ENCODE results near the gene REG1A.

The REG1A gene

GRCh38 chr2:79124907-79125720, 4.8 kb downstream of the REG1A start:
- no peak overlapping the region for H3K4me3 ChIP-seq (ENCODE audit: low read depth, low read length)

GRCh38 chr2:79125721-79125985, 5.4 kb downstream of the REG1A start:
- no peak overlapping the region for H3K4me3 ChIP-seq (ENCODE audit: low read depth, low read length)

DNA sequence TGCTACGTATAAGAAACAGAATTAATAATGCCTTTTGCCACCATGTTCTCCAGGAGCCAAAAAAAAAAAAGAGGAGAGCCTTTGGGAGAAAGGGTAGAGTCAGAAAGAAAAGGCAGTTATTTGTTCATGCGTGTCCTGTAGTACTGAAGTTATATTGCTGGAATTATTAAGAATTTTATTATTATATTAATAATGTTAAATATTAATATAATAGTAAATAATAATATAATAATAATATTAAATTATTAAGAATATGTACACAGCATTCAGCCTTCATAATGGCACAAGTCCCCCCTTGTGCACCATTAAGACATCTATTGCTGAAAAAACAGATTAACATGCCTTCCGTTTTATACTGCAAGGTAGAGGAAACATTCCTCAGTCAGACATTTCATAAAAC, 8.1 kb downstream of the REG1A start:
- H3K4me3 ChIP-seq (ENCODE audit: low read depth, low read length), result no peak overlapping the region

DNA sequence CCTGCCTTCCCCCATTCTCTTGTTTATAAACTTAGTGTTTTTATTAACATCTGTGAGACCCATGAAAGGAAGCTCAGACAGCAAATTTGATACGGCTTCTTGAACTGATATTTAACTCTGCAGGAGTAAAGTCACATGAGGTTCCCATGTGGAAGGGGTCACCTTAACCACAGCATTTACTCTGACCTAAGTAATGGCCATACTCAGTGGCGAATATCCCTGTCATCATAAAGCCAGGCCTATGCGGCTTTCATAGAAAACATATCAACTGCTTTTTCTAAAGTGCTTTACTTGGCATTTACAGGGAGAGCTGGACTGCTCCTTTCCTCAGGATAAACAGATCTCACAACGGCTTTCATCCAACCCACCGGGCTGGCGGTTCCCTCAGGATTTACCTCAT, 9.0 kb downstream of the REG1A start:
- no peak overlapping the region for H3K4me3 ChIP-seq (ENCODE audit: low read depth, low read length)

- H3K4me3 ChIP-seq (ENCODE audit: low read depth, low read length), result no peak overlapping the region
Observed at GRCh38 chr2:79129804-79130203, 9.5 kb downstream of the REG1A start.

DNA sequence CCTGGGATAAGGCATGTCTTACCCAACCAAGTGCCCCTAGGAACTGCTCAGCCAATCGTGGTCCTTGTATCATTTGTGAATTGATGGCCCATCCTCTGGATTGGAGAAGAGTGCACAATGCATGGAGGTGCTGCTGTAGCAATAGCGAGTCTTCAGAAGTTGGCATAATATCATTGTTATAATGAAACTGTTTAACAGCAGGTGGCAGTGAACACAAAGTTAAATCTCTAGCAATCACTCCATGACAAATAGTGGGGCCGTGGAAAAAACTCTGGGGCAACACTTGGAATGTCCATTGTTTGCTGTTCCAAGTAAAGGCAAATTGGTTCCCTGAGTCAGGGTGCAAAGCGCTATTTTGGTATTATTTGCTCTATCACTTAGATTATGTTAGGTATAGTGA, 11.4 kb downstream of the REG1A start:
- H3K4me3 ChIP-seq (ENCODE audit: low read depth, low read length), result no peak overlapping the region

GRCh38 chr2:79138385-79138784, 18.1 kb downstream of the REG1A start:
- H3K4me3 ChIP-seq (ENCODE audit: low read depth, low read length), result no peak overlapping the region

GRCh38 chr2:79139423-79139822, 19.1 kb downstream of the REG1A start:
- H3K4me3 ChIP-seq (ENCODE audit: low read depth, low read length), result no peak overlapping the region

GRCh38 chr2:79155826-79156476, 35.7 kb downstream of the REG1A start:
- H3K4me3 ChIP-seq (ENCODE audit: low read depth, low read length), result no peak overlapping the region

DNA sequence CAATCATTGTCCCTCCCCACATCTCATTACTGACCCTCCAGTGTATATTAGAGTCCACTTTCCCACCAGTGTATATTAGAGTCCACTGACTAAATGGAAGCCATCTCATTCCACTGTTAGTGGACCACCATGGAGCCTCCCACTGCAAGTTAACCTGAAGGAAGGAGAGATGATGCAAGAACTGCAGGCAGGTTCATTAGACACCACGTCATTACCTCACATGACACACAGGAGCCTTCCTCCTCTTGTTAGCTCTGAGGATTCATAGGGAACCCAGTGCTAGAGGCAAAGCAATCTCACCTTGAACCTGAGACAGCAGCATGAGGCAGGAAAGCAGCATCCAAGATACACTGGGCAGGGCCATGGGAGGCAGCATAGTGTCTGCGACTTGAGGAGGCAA, 38.7 kb downstream of the REG1A start:
- no peak overlapping the region for H3K4me3 ChIP-seq (ENCODE audit: low read depth, low read length)

DNA sequence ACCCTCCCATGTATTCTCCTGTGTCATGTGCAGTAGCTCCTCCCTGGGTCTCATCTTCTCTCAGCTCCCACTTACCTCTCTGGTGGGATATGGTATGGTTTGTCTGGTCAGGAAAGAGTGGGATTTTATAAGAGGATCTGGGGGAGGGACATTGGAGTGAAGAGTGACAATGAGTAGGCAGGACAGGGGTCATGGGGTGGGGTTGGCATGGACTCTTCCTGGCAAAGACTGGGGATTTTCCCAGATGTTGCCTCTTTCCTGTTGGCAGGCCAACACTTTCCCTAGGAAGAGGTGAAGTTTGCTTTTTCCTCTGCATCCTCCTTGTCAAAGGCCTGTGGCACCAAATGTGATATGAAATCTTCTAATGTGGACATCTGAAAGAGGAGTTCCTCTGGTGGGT, 39.4 kb downstream of the REG1A start, which contains the start of gene REG3A:
TSS of gene REG3A (minus strand) at position 101 of the 400 bp plus-strand sequence. CDS start 348 bp downstream, outside the sequence.
- no peak within 1 kb of the TSS for H3K4me3 ChIP-seq (ENCODE audit: low read depth, low read length)

GRCh38 chr2:79162132-79162531, 41.8 kb downstream of the REG1A start:
- H3K4me3 ChIP-seq (ENCODE audit: low read depth, low read length), result no peak overlapping the region

DNA sequence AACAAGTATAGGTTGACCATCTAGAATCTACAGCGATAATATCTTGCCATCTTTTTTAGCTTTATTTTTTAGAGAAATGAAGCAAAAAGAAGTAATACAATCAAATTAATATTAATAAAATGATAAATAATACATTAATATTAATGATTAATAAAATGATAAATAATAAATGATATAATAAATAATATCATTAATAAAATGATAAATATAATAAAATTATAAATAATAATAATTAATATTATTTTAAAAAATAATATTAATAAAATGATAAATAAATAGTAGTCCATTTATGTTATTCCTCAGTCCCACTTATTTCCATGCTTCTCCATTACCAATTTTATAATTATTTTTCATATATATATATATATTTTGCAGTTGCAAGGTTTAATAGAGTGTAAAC, 42.5 kb downstream of the REG1A start:
- H3K4me3 ChIP-seq (ENCODE audit: low read depth, low read length), result no peak overlapping the region

DNA sequence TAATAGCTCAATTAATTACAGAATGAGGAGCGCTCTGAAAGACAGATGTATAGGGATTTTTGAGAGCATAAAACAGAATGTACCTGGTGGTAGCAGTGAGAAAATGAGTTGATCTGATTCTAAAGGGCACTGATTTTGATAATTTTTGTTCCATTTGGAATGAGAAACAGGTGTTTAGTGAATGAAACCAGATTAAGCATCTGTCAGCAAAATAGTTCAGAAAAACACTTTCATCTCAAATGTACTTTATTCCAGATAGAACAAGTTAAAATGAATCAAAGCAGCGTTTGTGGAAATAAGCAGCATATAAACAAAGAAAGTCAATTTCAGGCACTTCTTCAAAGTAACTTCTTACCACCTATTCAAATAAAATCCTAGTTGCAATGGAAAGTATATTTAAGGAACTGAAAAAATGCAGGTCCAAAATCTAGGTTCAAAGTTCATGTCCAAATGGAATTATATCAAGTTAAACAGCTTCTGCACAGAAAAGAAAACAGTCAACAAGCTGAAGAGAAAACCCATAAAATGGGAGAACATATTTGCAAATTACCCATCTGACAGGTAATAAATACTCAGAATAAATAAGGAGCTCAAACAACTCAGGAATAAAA, 51.2 kb downstream of the REG1A start:
- H3K4me3 ChIP-seq (ENCODE audit: low read depth, low read length), result no peak overlapping the region

All from iPS-11a (cell line).